ENCODE results near the gene RWDD4. TPM values are rescaled to one million over a fixed set of nuclear protein-coding genes. Genes with fewer than 3 reads are reported as not detected.

RWDD4 gene
- total RNA-seq, 2 experiments from 2014 or later: 9.9 to 10.5 TPM

DNA sequence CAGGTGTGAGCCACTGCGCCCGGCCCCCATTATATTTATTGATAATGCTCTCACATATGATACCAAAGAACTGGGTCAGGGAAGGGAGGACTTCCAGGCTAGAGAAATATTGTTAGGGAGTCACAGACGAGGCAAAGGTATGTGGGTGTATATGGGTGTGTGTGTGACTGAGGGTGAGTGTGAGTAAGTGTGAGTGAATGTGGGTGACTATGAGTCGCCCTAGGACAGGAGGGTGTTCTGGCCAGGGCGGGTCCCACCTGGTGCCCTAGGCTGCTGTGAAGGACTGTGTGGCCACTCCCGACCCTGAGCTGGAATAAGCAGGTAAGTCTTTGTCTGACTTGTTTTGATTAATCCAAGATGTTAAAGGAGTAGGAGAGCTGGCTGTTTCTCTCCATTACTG, 34.4 kb downstream of the RWDD4 start:
- intact Hi-C loops (cut with DNase I, micrococcal nuclease): no loop called here
- no peak overlapping the region for H3K27ac ChIP-seq (ENCODE audit: low read depth in 1 of 2, low read length in 2 of 2)
- Mint-ChIP-seq H3K4me1 (ENCODE audit: low read depth) (no peaks in the 10 kb centered on the region), H3K27me3 (peaks cover 5% of the 10 kb centered on the region), H3K9me3 (no peaks in the 10 kb centered on the region), H3K27ac (no peak overlapping the region), H3K36me3 (ENCODE audit: low read depth) (no peaks in the 10 kb centered on the region), H3K4me3 (no peak overlapping the region)
- ChIA-PET CTCF (no interaction called here), POLR2A (no interaction called here)
- no peaks in the 10 kb centered on the region for H3K4me1 ChIP-seq (ENCODE audit: insufficient read depth, low read length)
- no peaks in the 10 kb centered on the region for H3K36me3 ChIP-seq (ENCODE audit: insufficient read depth, low read length)
- TF ChIP-seq, protein P1, sequence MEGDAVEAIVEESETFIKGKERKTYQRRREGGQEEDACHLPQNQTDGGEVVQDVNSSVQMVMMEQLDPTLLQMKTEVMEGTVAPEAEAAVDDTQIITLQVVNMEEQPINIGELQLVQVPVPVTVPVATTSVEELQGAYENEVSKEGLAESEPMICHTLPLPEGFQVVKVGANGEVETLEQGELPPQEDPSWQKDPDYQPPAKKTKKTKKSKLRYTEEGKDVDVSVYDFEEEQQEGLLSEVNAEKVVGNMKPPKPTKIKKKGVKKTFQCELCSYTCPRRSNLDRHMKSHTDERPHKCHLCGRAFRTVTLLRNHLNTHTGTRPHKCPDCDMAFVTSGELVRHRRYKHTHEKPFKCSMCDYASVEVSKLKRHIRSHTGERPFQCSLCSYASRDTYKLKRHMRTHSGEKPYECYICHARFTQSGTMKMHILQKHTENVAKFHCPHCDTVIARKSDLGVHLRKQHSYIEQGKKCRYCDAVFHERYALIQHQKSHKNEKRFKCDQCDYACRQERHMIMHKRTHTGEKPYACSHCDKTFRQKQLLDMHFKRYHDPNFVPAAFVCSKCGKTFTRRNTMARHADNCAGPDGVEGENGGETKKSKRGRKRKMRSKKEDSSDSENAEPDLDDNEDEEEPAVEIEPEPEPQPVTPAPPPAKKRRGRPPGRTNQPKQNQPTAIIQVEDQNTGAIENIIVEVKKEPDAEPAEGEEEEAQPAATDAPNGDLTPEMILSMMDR (IDR thresholded peaks at IDR 0.05): no peak
- H3K9me3 ChIP-seq (ENCODE audit: control insufficient read depth in 1 of 2, insufficient read depth in 1 of 2, low read length in 2 of 2): no peaks in the 10 kb centered on the region
- no peak for DNase-seq
- H3K4me3 ChIP-seq (ENCODE audit: low read length): no peak overlapping the region
- ATAC-seq (ENCODE audit: poor library complexity): no peak
- H3K27me3 ChIP-seq (ENCODE audit: control insufficient read depth in 1 of 2, insufficient read depth in 2 of 2, low read length in 2 of 2): peaks cover 0 to 2% of the 10 kb centered on the region in 2 experiments

DNA sequence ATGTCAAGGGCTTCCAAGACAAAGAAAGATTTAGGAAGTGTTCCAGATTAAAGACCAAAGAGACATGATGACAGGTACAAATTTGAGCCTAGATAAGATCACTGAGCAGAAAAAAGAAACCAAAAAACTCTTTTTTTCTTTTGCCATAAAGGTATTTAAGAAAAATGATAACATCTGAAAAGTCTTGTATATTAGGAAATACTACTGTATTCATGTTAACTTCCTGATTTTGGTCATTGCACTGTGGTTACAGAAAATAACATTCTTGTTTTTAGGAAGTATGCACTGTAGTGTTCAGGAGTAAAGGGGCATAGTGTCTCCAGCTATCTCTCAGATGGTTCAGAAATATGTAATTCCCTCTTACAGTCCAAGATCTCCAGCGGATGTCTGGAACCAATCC, 37.1 kb downstream of the RWDD4 start:
- Mint-ChIP-seq H3K27ac (no peak overlapping the region), H3K9me3 (no peaks in the 10 kb centered on the region), H3K4me1 (ENCODE audit: low read depth) (no peaks in the 10 kb centered on the region), H3K4me3 (no peak overlapping the region), H3K36me3 (ENCODE audit: low read depth) (no peaks in the 10 kb centered on the region), H3K27me3 (peaks cover 10% of the 10 kb centered on the region)
- Histone ChIP-seq H3K4me1 (ENCODE audit: insufficient read depth, low read length) (no peaks in the 10 kb centered on the region), H3K27ac (ENCODE audit: low read depth in 1 of 2, low read length in 2 of 2) (no peak overlapping the region), H3K27me3 (ENCODE audit: control insufficient read depth in 1 of 2, insufficient read depth in 2 of 2, low read length in 2 of 2) (peaks cover 0 to 2% of the 10 kb centered on the region in 2 experiments), H3K36me3 (ENCODE audit: insufficient read depth, low read length) (no peaks in the 10 kb centered on the region), H3K4me3 (ENCODE audit: low read length) (no peak overlapping the region), H3K9me3 (ENCODE audit: control insufficient read depth in 1 of 2, insufficient read depth in 1 of 2, low read length in 2 of 2) (no peaks in the 10 kb centered on the region)
- POLR2A ChIA-PET: no interaction called here
- no peak for ATAC-seq (ENCODE audit: poor library complexity)
- TF ChIP-seq, protein P1 (IDR thresholded peaks at IDR 0.05): no peak
- CTCF ChIA-PET: no interaction called here
- intact Hi-C loops (cut with DNase I, micrococcal nuclease): no loop called here
- DNase-seq: peak in 1 of 14 experiments; percentile 3

- DNase-seq (no peak), ATAC-seq (ENCODE audit: poor library complexity) (no peak)
- H3K4me3 Mint-ChIP-seq: no peak overlapping the region
- Histone ChIP-seq H3K9me3 (ENCODE audit: control insufficient read depth in 1 of 2, insufficient read depth in 1 of 2, low read length in 2 of 2) (no peaks in the 10 kb centered on the region), H3K36me3 (ENCODE audit: insufficient read depth, low read length) (no peaks in the 10 kb centered on the region), H3K27me3 (ENCODE audit: control insufficient read depth in 1 of 2, insufficient read depth in 2 of 2, low read length in 2 of 2) (peaks cover 0 to 2% of the 10 kb centered on the region in 2 experiments), H3K4me3 (ENCODE audit: low read length) (no peak overlapping the region), H3K4me1 (ENCODE audit: insufficient read depth, low read length) (no peaks in the 10 kb centered on the region), H3K27ac (ENCODE audit: low read depth in 1 of 2, low read length in 2 of 2) (no peak overlapping the region)
- H3K27me3 Mint-ChIP-seq: peaks cover 14% of the 10 kb centered on the region
- intact Hi-C loops (cut with DNase I, micrococcal nuclease): no loop called here
- ChIA-PET POLR2A (no interaction called here), CTCF (no interaction called here)
- TF ChIP-seq, protein P1 (IDR thresholded peaks at IDR 0.05): no peak
- H3K4me1 Mint-ChIP-seq (ENCODE audit: low read depth): no peaks in the 10 kb centered on the region
- H3K9me3 Mint-ChIP-seq: no peaks in the 10 kb centered on the region
- H3K36me3 Mint-ChIP-seq (ENCODE audit: low read depth): no peaks in the 10 kb centered on the region
- H3K27ac Mint-ChIP-seq: no peak overlapping the region
Observed at GRCh38 chr4:183620421-183620820, 38.6 kb downstream of the RWDD4 start.

Measured in CD4-positive, alpha-beta T cell (primary cell).